ES-I3 (cell line): ENCODE measurements around the gene KLK13.

Source experiments
- H3K36me3 ChIP-seq: 2 replicates; pipeline ENCODE4 v1.6.1; 2013; ENCODE audit warnings: mild to moderate bottlenecking, low read length, control low read depth, moderate library complexity; ENCODE audit not compliant: insufficient read depth
- H3K4me1 ChIP-seq: 2 replicates; pipeline ENCODE4 v1.6.1; 2013; ENCODE audit warnings: mild to moderate bottlenecking, control low read depth, low read length; ENCODE audit not compliant: insufficient read depth
- H3K9ac ChIP-seq: 2 replicates; pipeline ENCODE4 v1.6.1; 2013; ENCODE audit warnings: low read depth, mild to moderate bottlenecking, low read length, moderate library complexity
- H3K9me3 ChIP-seq: 2 replicates; pipeline ENCODE4 v1.6.1; 2013; ENCODE audit warnings: mild to moderate bottlenecking, low read length, moderate library complexity; ENCODE audit not compliant: control insufficient read depth, insufficient read depth

KLK13 gene

GRCh38 chr19:51060336-51060735 is 4.6 kb downstream of the KLK13 start:
- no peaks in the 10 kb centered on the region for H3K4me1 ChIP-seq
- H3K9ac ChIP-seq = no peak overlapping the region
- no peaks in the 10 kb centered on the region for H3K36me3 ChIP-seq
- no peaks in the 10 kb centered on the region for H3K9me3 ChIP-seq

- Histone ChIP-seq H3K9me3 (no peaks in the 10 kb centered on the region), H3K36me3 (no peaks in the 10 kb centered on the region), H3K9ac (no peak overlapping the region), H3K4me1 (no peaks in the 10 kb centered on the region)
Measured at GRCh38 chr19:51059715-51060114, 5.2 kb downstream of the KLK13 start.

- H3K9ac ChIP-seq = no peak overlapping the region
- 0 out of 2 replicates have a peak, but pooled peaks cover 8% of the 10 kb centered on the region for H3K4me1 ChIP-seq
- no peaks in the 10 kb centered on the region for H3K9me3 ChIP-seq
- no peaks in the 10 kb centered on the region for H3K36me3 ChIP-seq
Measured at GRCh38 chr19:51055866-51056265, 9.0 kb downstream of the KLK13 start.

- Histone ChIP-seq H3K9ac (peak overlapping the region; percentile 46), H3K4me1 (peaks cover 18% of the 10 kb centered on the region), H3K36me3 (no peaks in the 10 kb centered on the region), H3K9me3 (no peaks in the 10 kb centered on the region)
Measured at GRCh38 chr19:51047031-51047335, 17.9 kb downstream of the KLK13 start.

- no peak overlapping the region for H3K9ac ChIP-seq
- H3K4me1 ChIP-seq = peaks cover 18% of the 10 kb centered on the region
- H3K36me3 ChIP-seq = no peaks in the 10 kb centered on the region
- no peaks in the 10 kb centered on the region for H3K9me3 ChIP-seq
Measured at GRCh38 chr19:51044327-51044726, 20.6 kb downstream of the KLK13 start.

- peaks cover 18% of the 10 kb centered on the region for H3K4me1 ChIP-seq
- no peak overlapping the region for H3K9ac ChIP-seq
- no peaks in the 10 kb centered on the region for H3K36me3 ChIP-seq
- no peaks in the 10 kb centered on the region for H3K9me3 ChIP-seq
Measured at GRCh38 chr19:51043497-51043896, 21.4 kb downstream of the KLK13 start.

GRCh38 chr19:51040151-51040550 is 24.7 kb downstream of the KLK13 start:
- peaks cover 6% of the 10 kb centered on the region for H3K4me1 ChIP-seq
- H3K36me3 ChIP-seq = no peaks in the 10 kb centered on the region
- H3K9ac ChIP-seq = no peak overlapping the region
- no peaks in the 10 kb centered on the region for H3K9me3 ChIP-seq

GRCh38 chr19:51036519-51036918 is 28.4 kb downstream of the KLK13 start:
- no peaks in the 10 kb centered on the region for H3K4me1 ChIP-seq
- no peak overlapping the region for H3K9ac ChIP-seq
- no peaks in the 10 kb centered on the region for H3K9me3 ChIP-seq
- no peaks in the 10 kb centered on the region for H3K36me3 ChIP-seq

GRCh38 chr19:51034704-51035103 is 30.2 kb downstream of the KLK13 start, which contains the start of gene KLK12:
Gene KLK12 (minus strand): TSS chr19:51035002. CDS start chr19:51034621, 381 bp downstream.
- Histone ChIP-seq H3K4me1 (no peaks in the 10 kb centered on the region), H3K9me3 (no peaks in the 10 kb centered on the region), H3K36me3 (no peaks in the 10 kb centered on the region), H3K9ac (no peak within 1 kb of the TSS)

- peaks cover 6% of the 10 kb centered on the region for H3K4me1 ChIP-seq
- no peaks in the 10 kb centered on the region for H3K36me3 ChIP-seq
- H3K9ac ChIP-seq = no peak overlapping the region
- no peaks in the 10 kb centered on the region for H3K9me3 ChIP-seq
Measured at GRCh38 chr19:51031880-51032225, 33.0 kb downstream of the KLK13 start.

- H3K36me3 ChIP-seq = no peaks in the 10 kb centered on the region
- no peak overlapping the region for H3K9ac ChIP-seq
- H3K9me3 ChIP-seq = no peaks in the 10 kb centered on the region
- H3K4me1 ChIP-seq = peaks cover 11% of the 10 kb centered on the region
Measured at GRCh38 chr19:51031220-51031879, 33.5 kb downstream of the KLK13 start.

GRCh38 chr19:51030631-51031030 is 34.3 kb downstream of the KLK13 start:
- Histone ChIP-seq H3K9ac (no peak overlapping the region), H3K4me1 (peaks cover 18% of the 10 kb centered on the region), H3K9me3 (no peaks in the 10 kb centered on the region), H3K36me3 (no peaks in the 10 kb centered on the region)

- no peaks in the 10 kb centered on the region for H3K36me3 ChIP-seq
- H3K9me3 ChIP-seq = no peaks in the 10 kb centered on the region
- H3K9ac ChIP-seq = no peak overlapping the region
- peaks cover 22% of the 10 kb centered on the region for H3K4me1 ChIP-seq
Measured at GRCh38 chr19:51029718-51030117, 35.2 kb downstream of the KLK13 start.

- Histone ChIP-seq H3K4me1 (peaks cover 22% of the 10 kb centered on the region), H3K36me3 (no peaks in the 10 kb centered on the region), H3K9me3 (no peaks in the 10 kb centered on the region), H3K9ac (no peak overlapping the region)
Measured at GRCh38 chr19:51027873-51028272, 37.0 kb downstream of the KLK13 start.

- H3K4me1 ChIP-seq = peaks cover 22% of the 10 kb centered on the region
- no peak overlapping the region for H3K9ac ChIP-seq
- H3K36me3 ChIP-seq = no peaks in the 10 kb centered on the region
- no peaks in the 10 kb centered on the region for H3K9me3 ChIP-seq
Measured at GRCh38 chr19:51027126-51027806, 37.6 kb downstream of the KLK13 start.
